Activated CD4-positive, alpha-beta memory T cell treated with anti-CD3 and anti-CD28 coated beads, Interleukin-2, amount 10 ng/mL, durations not matched to agents 7 days and 5 days (primary cell): ENCODE data around the gene ALMS1. TPM values are rescaled to one million over a fixed set of nuclear protein-coding genes. Genes with fewer than 3 reads are reported as not detected.
"Not testable (repeated sequence)": the region's sequence is repeated elsewhere in the genome, so short reads cannot be mapped to it uniquely, and the experiment has no call there.

Experiments
- CTCF ChIA-PET: fragments of 350-600 bp; sonication (Branson Sonifier 250); formaldehyde crosslinking; loops from one replicate; lab custom pipeline; 2021; ENCODE audit warnings: antibody characterized with exemption, inconsistent platforms; lab: Charles Lee
- POLR2A ChIA-PET: fragments of 350-600 bp; sonication (Branson Sonifier 250); formaldehyde crosslinking; loops from one replicate; lab custom pipeline; 2021; ENCODE audit warnings: antibody characterized with exemption; lab: Charles Lee
- DNase-seq: peaks from one replicate; pipeline ENCODE4 v3.0.0-alpha.2; 2020
- H3K27ac Mint-ChIP-seq: one replicate; pipeline ENCODE4 v1.8.0; 2021; ENCODE audit warnings: mild to moderate bottlenecking, mixed read lengths
- H3K27me3 Mint-ChIP-seq: one replicate; pipeline ENCODE4 v1.8.0; 2021; ENCODE audit warnings: mixed read lengths
- H3K36me3 Mint-ChIP-seq: one replicate; pipeline ENCODE4 v1.8.0; 2021; ENCODE audit warnings: low read depth, mixed read lengths
- H3K4me1 Mint-ChIP-seq: one replicate; pipeline ENCODE4 v1.8.0; 2021; ENCODE audit warnings: mixed read lengths
- H3K4me3 Mint-ChIP-seq: one replicate; pipeline ENCODE4 v1.8.0; 2021; ENCODE audit warnings: mild to moderate bottlenecking, mixed read lengths
- H3K9me3 Mint-ChIP-seq: one replicate; pipeline ENCODE4 v1.8.0; 2021; ENCODE audit warnings: mixed read lengths
- total RNA-seq, 2 experiments: library from RNA; stranded (reverse); gene quantifications; one replicate each; pipeline ENCODE4 v1.2.3, GENCODE V29; 2021

The ALMS1 gene
- total RNA-seq, 2 experiments from 2014 or later: 16.1 to 20.4 TPM

DNA sequence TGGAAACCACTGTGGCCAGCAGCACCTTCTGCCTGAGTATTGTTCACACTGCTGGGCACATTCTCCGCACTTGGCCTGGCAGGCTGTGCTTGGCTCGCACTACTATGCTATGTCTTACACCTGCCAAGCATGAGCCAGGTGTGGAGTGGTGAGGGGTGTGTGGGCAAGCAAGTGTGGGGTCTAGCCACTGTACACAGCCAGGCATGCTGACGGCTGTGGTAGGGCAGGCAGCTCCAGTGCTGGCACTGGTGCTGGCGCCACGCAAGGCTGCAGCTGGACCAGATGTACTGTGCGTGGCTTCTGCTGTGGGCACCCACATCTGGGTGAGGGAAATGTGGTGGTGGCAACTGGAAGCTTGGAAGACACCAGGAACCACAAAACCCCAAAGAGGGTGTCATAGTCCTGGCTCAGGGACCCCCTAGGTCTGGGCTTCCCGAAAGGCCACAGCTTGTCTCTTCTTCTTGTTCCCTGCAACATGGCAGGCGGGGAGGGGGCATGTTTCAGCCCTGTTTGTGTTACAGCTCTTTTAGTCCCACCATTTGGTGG, 101.5 kb downstream of the ALMS1 start:
- no peak overlapping the region for H3K27ac Mint-ChIP-seq
- CTCF ChIA-PET: no interaction called here
- peaks cover 2% of the 10 kb centered on the region for H3K9me3 Mint-ChIP-seq
- H3K27me3 Mint-ChIP-seq: no peaks in the 10 kb centered on the region
- H3K36me3 Mint-ChIP-seq: peaks cover 52% of the 10 kb centered on the region
- H3K4me3 Mint-ChIP-seq: no peak overlapping the region
- peaks cover 8% of the 10 kb centered on the region for H3K4me1 Mint-ChIP-seq
- no peak for DNase-seq
- POLR2A ChIA-PET: no interaction called here

DNA sequence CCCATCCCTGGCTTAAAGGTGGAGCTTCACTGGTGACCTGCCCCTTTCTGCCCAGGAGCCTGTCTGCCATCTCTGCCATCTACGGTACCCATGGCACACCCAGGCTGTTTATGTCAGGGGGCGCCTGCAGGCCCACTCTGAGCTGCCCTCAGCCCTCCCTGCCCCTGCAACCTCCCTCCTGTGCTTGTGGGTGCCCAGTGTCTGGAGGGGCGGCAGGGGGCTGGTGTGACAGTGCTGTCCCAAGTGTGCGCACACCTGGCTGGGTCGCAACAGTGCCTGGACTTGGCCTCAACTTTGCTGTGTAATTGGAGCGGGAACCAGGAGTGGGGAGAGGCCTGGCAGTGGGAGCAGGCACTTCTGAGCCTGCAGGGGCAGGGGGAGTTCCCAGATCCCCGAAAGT, 102.4 kb downstream of the ALMS1 start:
- Mint-ChIP-seq H3K9me3 (peaks cover 3% of the 10 kb centered on the region), H3K27me3 (no peaks in the 10 kb centered on the region), H3K36me3 (peaks cover 52% of the 10 kb centered on the region), H3K27ac (no peak overlapping the region), H3K4me1 (peaks cover 8% of the 10 kb centered on the region), H3K4me3 (no peak overlapping the region)
- DNase-seq: no peak
- ChIA-PET POLR2A (no interaction called here), CTCF (no interaction called here)

DNA sequence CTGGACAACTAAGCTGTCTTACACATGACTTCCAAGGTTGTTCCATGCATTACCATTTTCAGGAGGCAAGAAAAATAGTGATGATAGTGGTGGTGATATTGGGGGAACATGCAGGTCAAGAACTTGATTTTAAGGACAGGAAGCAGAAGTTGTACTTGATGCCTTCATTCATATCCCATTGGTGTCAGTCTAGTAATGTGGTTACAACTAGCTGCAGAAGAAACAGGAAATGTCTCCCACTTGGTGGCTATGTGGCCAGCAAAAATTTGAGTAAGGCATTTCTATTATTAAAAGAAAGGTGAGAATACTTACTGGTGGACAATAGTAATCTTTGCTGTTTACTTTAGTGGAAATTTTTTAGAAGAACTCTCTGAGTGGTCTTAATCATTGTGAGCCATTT, 103.4 kb downstream of the ALMS1 start:
- DNase-seq: no peak
- H3K27me3 Mint-ChIP-seq: no peaks in the 10 kb centered on the region
- peaks cover 52% of the 10 kb centered on the region for H3K36me3 Mint-ChIP-seq
- CTCF ChIA-PET: no interaction called here
- H3K27ac Mint-ChIP-seq: no peak overlapping the region
- H3K4me1 Mint-ChIP-seq: peaks cover 8% of the 10 kb centered on the region
- POLR2A ChIA-PET: no interaction called here
- peaks cover 3% of the 10 kb centered on the region for H3K9me3 Mint-ChIP-seq
- no peak overlapping the region for H3K4me3 Mint-ChIP-seq

DNA sequence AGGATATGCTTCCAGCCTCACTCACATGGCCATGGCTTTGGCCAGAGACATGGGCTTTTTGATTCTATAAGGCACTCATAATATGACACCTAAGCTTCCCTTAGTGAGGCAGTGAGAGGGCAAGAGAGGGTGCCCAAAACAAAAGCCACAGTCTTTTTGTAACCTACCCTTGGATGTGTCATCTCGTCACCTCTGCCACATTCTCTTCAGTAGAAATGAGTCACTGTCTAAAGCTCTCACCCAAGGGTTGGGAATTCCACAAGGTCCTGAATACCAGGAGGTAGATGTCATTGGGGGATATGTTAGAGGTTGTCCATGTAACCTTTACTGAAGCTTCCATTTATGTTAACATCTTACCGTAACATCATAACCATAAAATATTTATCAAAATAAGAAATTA, 108.4 kb downstream of the ALMS1 start:
- Mint-ChIP-seq H3K36me3 (peaks cover 28% of the 10 kb centered on the region), H3K4me3 (no peak overlapping the region), H3K27ac (no peak overlapping the region), H3K27me3 (no peaks in the 10 kb centered on the region), H3K4me1 (peaks cover 4% of the 10 kb centered on the region), H3K9me3 (peaks cover 3% of the 10 kb centered on the region)
- POLR2A ChIA-PET: no interaction called here
- DNase-seq: no peak
- CTCF ChIA-PET: no interaction called here

DNA sequence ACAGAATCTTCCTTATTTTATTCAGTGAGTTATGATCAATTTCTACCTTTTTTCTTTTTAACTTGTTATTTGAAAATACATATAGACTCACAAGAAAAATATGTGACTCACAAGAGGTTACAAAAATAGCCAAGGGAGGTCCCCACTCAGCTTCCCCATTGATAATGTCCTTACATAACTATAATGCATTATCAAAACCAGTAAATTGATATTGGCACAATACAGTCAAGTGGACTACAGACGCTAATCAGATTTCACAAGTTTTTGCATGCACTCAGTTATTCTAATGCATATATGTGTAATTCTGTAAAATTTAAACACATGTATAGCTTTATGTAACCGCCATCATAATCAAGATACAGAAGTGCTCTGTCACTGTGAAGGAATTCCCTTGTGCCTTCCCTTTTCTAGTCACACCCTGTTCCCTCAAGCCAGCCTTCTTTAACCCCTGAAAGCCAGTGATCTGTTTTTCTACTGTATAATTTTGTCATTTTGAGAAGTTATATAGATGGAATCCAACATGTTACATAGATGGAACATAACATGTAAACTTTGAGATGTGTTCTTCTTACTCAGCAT, 118.4 kb downstream of the ALMS1 start:
- Mint-ChIP-seq H3K36me3 (peaks cover 29% of the 10 kb centered on the region), H3K9me3 (peaks cover 24% of the 10 kb centered on the region), H3K4me1 (no peaks in the 10 kb centered on the region), H3K27me3 (no peaks in the 10 kb centered on the region), H3K27ac (no peak overlapping the region), H3K4me3 (no peak overlapping the region)
- POLR2A ChIA-PET: no interaction called here
- no peak for DNase-seq
- CTCF ChIA-PET: no interaction called here

DNA sequence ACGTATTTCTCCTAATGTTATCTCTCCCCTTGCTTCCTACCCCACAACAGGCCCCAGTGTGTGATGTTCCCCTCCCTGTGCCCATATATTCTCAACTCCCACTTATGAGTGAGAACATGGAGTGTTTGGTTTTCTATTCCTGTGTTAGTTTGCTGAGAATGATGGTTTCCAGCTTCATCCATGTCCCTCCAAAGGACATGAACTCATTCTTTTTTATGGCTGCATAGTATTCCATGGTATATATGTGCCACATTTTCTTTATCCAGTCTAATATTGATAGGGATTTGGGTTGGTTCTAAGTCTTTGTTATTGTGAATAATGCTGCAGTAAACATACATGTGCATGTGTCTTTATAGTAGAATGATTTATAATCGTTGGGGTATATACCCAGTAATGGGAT, 119.2 kb downstream of the ALMS1 start:
- H3K4me1 Mint-ChIP-seq, H3K27me3 Mint-ChIP-seq, DNase-seq, POLR2A ChIA-PET, H3K4me3 Mint-ChIP-seq, CTCF ChIA-PET, H3K27ac Mint-ChIP-seq: not testable (repeated sequence)
- H3K36me3 Mint-ChIP-seq: peaks cover 31% of the 10 kb centered on the region
- H3K9me3 Mint-ChIP-seq: peaks cover 27% of the 10 kb centered on the region

DNA sequence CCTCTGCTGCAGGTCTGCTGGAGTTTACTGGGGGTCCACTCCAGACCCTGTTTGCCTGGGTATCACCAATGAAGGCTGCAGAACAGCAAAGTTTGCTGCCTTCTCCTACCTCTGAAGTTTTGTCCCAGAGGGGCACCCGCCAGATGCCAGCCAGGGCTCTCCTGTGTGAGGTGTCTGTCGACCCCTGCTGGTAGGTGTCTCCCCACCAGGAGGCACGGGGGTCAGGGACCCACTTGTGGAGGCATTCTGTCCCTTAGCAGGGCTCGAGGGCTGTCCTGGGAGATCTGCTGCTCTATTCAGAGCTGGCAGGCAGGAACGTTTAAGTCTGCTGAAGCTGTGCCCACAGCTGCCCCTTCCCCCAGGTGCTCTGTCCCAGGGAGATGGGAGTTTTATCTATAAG, 124.8 kb downstream of the ALMS1 start:
- H3K4me3 Mint-ChIP-seq, CTCF ChIA-PET, H3K4me1 Mint-ChIP-seq, H3K27me3 Mint-ChIP-seq, H3K27ac Mint-ChIP-seq, POLR2A ChIA-PET, DNase-seq: not testable (repeated sequence)
- Mint-ChIP-seq H3K9me3 (peaks cover 35% of the 10 kb centered on the region), H3K36me3 (peaks cover 31% of the 10 kb centered on the region)

DNA sequence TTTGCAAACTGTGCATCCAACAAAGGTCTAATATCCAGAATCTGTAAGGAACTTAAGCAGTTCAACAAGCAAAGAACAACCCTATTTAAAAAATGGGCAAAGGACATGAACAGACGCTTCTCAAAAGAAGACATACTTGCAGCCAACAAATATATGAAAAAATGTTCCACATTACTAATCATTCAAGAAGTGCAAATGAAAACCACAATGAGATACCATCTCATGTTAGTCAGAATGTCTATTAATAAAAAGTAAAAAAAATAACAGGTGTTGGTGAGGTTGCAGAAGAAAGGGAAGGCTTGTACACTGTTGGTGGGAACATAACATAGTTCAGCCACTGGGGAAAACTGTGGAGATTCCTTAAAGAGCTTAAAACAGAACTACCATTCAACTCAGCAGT, 130.4 kb downstream of the ALMS1 start:
- CTCF ChIA-PET: no interaction called here

DNA sequence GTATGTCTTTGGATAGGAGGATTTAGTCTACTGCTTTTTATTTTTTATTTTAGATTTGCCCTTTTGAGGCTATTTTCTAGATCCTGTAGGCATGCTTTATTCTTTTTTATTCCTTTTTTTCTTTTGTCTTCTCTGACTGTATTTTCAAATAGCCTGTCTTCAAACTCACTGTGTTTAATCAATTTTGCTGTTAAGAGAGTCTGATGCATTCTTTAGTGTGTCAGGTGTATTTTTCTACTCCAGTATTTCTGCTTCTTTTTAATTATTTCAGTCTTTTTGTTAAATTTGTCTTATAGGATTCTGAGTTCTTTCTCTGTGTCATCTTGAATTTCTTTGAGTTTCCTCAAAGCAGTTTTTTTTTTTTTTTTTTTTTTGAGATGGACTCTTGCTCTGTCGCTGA, 143.1 kb downstream of the ALMS1 start:
- Mint-ChIP-seq H3K4me1 (no peaks in the 10 kb centered on the region), H3K4me3 (no peak overlapping the region), H3K27ac (no peak overlapping the region), H3K27me3 (no peaks in the 10 kb centered on the region), H3K36me3 (peaks cover 50% of the 10 kb centered on the region), H3K9me3 (peaks cover 22% of the 10 kb centered on the region)
- ChIA-PET POLR2A (no interaction called here), CTCF (no interaction called here)
- DNase-seq: no peak

More for the DNA sequence above, 130.4 kb downstream of the ALMS1 start:
- no peak for DNase-seq
- H3K36me3 Mint-ChIP-seq: peaks cover 13% of the 10 kb centered on the region
- POLR2A ChIA-PET: no interaction called here
- H3K4me3 Mint-ChIP-seq: no peak overlapping the region
- H3K27ac Mint-ChIP-seq: no peak overlapping the region
- peaks cover 11% of the 10 kb centered on the region for H3K9me3 Mint-ChIP-seq
- H3K4me1 Mint-ChIP-seq: no peaks in the 10 kb centered on the region
- H3K27me3 Mint-ChIP-seq: no peaks in the 10 kb centered on the region

DNA sequence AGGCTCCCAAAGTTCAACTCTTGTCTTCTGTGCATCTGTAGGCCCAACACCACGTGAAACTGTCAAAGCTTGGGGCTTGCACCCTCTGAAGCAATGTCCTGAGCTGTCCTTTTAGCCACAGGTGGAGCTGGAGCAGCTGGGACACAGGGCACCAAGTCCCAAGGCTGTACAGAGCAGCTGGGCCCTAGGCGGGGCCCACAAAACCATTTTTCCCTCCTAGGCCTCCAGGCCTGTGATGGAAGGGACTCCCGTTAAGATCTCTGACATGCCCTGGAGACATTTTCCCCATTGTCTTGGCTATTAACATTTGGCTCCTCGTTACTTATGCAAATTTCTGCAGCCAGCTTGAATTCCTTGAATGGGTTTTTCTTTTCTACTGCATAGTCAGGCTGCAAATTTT, 145.1 kb downstream of the ALMS1 start:
- H3K27me3 Mint-ChIP-seq, CTCF ChIA-PET, H3K27ac Mint-ChIP-seq, H3K4me3 Mint-ChIP-seq, POLR2A ChIA-PET, DNase-seq, H3K4me1 Mint-ChIP-seq: not testable (repeated sequence)
- peaks cover 56% of the 10 kb centered on the region for H3K36me3 Mint-ChIP-seq
- peaks cover 24% of the 10 kb centered on the region for H3K9me3 Mint-ChIP-seq

DNA sequence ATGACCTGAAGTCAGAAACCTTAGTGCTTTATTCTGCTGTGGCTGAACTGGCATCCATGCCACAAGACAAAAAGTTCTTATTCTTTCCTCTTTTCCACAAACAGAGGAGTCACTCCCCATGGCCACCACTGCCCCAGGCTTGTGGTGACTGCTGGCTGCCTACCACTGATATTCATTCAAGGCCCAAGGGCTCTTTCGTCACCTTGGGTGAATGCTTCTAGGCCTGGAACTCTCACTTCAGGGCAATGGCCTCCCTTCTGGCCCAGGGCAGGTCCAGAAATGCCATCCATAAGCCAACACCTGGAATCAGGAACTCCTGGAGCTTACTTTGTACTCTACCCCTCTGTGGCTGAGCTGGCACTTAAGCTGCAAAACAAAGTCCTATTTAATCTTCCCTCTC, 146.7 kb downstream of the ALMS1 start:
- peaks cover 18% of the 10 kb centered on the region for H3K9me3 Mint-ChIP-seq
- no peak overlapping the region for H3K27ac Mint-ChIP-seq
- H3K4me1 Mint-ChIP-seq: no peaks in the 10 kb centered on the region
- H3K27me3 Mint-ChIP-seq: no peaks in the 10 kb centered on the region
- ChIA-PET CTCF (no interaction called here), POLR2A (no interaction called here)
- H3K36me3 Mint-ChIP-seq: peaks cover 64% of the 10 kb centered on the region
- no peak for DNase-seq
- H3K4me3 Mint-ChIP-seq: no peak overlapping the region

DNA sequence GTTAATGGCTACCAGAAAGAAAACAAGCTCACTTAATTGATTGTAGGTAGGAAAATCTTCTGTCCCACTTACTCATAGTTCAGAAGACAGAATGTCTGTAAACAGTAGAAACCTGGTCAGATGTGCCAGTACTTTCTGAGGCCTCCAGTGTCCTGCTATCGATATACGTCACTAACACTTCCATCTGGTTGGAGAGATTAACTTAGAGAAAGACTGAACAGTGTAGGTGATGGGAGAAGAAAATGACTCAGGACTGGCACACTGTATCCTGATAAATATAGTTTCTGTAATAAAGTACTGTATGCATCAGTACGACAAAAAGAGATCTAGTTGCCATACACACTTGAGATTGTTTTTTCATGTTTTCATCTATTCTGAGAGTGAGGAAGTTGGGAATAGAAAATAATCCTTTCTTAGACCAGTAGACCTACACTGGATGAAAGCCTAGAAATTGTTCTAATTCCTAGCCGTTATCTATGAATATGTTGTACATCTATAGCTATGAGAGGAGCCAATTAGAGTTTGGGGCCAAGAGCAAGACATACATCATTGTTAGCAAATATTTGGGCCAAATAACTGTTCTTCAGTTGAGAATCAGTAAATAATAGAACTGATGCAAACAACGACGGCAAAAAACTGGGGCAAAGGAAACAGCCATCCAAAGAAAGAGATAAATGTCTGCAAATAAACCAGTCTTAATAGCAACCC, 150.7 kb downstream of the ALMS1 start:
- no peak overlapping the region for H3K27ac Mint-ChIP-seq
- no peaks in the 10 kb centered on the region for H3K4me1 Mint-ChIP-seq
- CTCF ChIA-PET: no interaction called here
- DNase-seq: no peak
- H3K36me3 Mint-ChIP-seq: peaks cover 52% of the 10 kb centered on the region
- POLR2A ChIA-PET: no interaction called here
- no peaks in the 10 kb centered on the region for H3K27me3 Mint-ChIP-seq
- no peak overlapping the region for H3K4me3 Mint-ChIP-seq
- H3K9me3 Mint-ChIP-seq: peaks cover 20% of the 10 kb centered on the region

DNA sequence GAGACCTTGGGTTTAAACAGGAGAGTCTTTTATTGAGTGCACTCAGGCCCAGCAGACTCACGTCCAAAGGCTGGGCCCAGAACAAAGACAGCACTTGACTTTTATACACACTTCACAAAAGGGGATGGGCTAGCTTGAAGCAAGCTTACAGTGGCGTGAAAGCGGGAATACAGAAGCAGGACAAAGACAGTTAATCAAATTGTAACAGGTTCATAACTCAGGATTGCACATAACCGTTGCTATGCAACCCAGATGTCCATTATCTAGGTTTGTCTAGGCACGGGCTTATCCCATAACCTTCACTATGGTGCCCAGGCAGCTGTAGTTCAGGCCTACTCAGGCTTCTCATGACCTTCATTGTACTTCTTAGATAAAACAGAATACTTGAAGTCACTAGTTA, 175.2 kb downstream of the ALMS1 start:
- H3K9me3 Mint-ChIP-seq, POLR2A ChIA-PET, H3K4me3 Mint-ChIP-seq, DNase-seq, H3K27me3 Mint-ChIP-seq, H3K27ac Mint-ChIP-seq, H3K4me1 Mint-ChIP-seq: not testable (repeated sequence)
- H3K36me3 Mint-ChIP-seq: peaks cover 13% of the 10 kb centered on the region
- CTCF ChIA-PET: interaction anchor here (0.6 kb wide), 1 partner anchor 259 kb away, joined by 3 read pairs; no protein-coding TSS in a partner anchor

DNA sequence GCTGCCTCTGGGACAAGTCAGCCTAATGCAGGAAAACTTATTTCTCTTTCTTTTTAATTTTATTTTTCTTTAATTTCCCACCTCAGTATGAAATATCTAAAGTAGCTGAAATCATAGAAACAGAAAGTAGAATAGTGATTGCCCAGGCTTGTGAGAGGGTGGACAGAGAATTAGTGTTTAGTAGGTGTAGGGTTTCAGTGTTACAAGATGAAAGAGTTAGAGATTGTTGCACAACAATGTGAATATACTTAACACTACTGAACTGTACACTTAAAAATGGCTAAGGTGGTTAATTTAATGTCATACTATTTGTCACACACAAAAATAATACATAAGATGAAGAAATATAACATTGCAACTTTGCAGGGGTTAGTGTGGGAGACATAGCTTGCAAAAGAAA, 175.8 kb downstream of the ALMS1 start:
- DNase-seq: no peak
- Mint-ChIP-seq H3K4me1 (no peaks in the 10 kb centered on the region), H3K9me3 (no peaks in the 10 kb centered on the region), H3K36me3 (peaks cover 13% of the 10 kb centered on the region), H3K27me3 (no peaks in the 10 kb centered on the region), H3K27ac (no peak overlapping the region), H3K4me3 (no peak overlapping the region)
- ChIA-PET CTCF (no interaction called here), POLR2A (interaction anchor here (1.1 kb wide), 1 partner anchor 176 kb away, joined by 3 read pairs; no protein-coding TSS in a partner anchor)
